HG02852 (cell line): ENCODE data around the gene BCL2L1.
A peak's percentile ranks its signal among the peaks of the same experiment; 100 is the strongest.

Source experiments
- ATAC-seq: cut with Tn5 transposase; IDR thresholded peaks from one replicate; pipeline ENCODE4 v1.9.1; 2021; ENCODE audit warnings: mild to moderate bottlenecking, moderate library complexity; ENCODE audit not compliant: unreplicated experiment

The BCL2L1 gene

GRCh38 chr20:31694842-31695593 is 27.6 kb downstream of the BCL2L1 start:
- ATAC-seq: no peak

- ATAC-seq: no peak
These were observed 28.5 kb downstream of the BCL2L1 start for GRCh38 chr20:31693987-31694661.

- no peak for ATAC-seq
These were observed 29.3 kb downstream of the BCL2L1 start for GRCh38 chr20:31693402-31693801.

- ATAC-seq: peak; percentile 51
These were observed 30.9 kb downstream of the BCL2L1 start for GRCh38 chr20:31691646-31692275.

GRCh38 chr20:31690124-31690666 is 32.5 kb downstream of the BCL2L1 start:
- no peak for ATAC-seq

GRCh38 chr20:31689141-31689540 is 33.5 kb downstream of the BCL2L1 start:
- no peak for ATAC-seq

GRCh38 chr20:31687777-31688176 is 34.9 kb downstream of the BCL2L1 start:
- no peak for ATAC-seq

GRCh38 chr20:31685853-31686643 is 36.6 kb downstream of the BCL2L1 start:
- no peak for ATAC-seq

- peak; percentile 38 for ATAC-seq
These were observed 38.3 kb downstream of the BCL2L1 start for GRCh38 chr20:31684153-31685015.

GRCh38 chr20:31682927-31683326 is 39.7 kb downstream of the BCL2L1 start:
- no peak for ATAC-seq

- ATAC-seq: no peak
These were observed 40.3 kb downstream of the BCL2L1 start for GRCh38 chr20:31682352-31682751.

- ATAC-seq: no peak
These were observed 40.9 kb downstream of the BCL2L1 start for GRCh38 chr20:31681769-31682168.

GRCh38 chr20:31681128-31681727 is 41.4 kb downstream of the BCL2L1 start:
- no peak for ATAC-seq

GRCh38 chr20:31680286-31681127 is 42.2 kb downstream of the BCL2L1 start:
- ATAC-seq: no peak

- no peak for ATAC-seq
These were observed 43.0 kb downstream of the BCL2L1 start for GRCh38 chr20:31679357-31680285.

GRCh38 chr20:31678389-31679356 is 44.0 kb downstream of the BCL2L1 start:
- no peak for ATAC-seq
